NCI-H2081 (cell line): ENCODE data around the gene SLC40A1.

Experiments
- DNase-seq, 2 experiments: peaks; one replicate each; lab custom pipeline; 2025; lab: John Stamatoyannopoulos, UW

The SLC40A1 gene

GRCh38 chr2:189540551-189540950, 40.0 kb downstream of the SLC40A1 start:
- no peak for DNase-seq

DNA sequence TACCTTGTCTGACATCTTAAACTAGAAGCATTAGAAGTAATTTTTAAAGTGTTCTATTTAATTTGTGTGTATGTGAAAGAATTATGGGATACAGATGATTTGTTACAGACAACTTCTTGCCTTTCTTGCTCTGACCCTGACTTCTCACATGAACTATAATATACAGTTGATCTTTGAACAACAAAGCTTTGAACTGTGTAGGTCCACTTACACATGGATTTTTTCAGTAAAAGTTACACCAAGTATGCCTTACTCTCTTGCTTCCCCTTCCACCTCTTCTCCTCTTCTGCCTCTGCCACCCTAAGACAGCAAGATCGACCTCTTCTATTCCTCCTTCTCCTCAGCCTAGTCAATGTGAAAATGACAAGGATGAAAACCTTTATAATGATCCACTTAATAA, 42.2 kb downstream of the SLC40A1 start:
- DNase-seq, result no peak

- no peak for DNase-seq
Measured at GRCh38 chr2:189536830-189537229, 43.8 kb downstream of the SLC40A1 start.

- DNase-seq, result no peak
Measured at GRCh38 chr2:189534854-189535832, 45.4 kb downstream of the SLC40A1 start.

- no peak for DNase-seq
Measured at GRCh38 chr2:189533288-189534035, 47.1 kb downstream of the SLC40A1 start.

GRCh38 chr2:189530965-189531637, 49.5 kb downstream of the SLC40A1 start:
- no peak for DNase-seq

- DNase-seq, result no peak
Measured at GRCh38 chr2:189528617-189529016, 52.0 kb downstream of the SLC40A1 start.

GRCh38 chr2:189527812-189528592, 52.6 kb downstream of the SLC40A1 start:
- no peak for DNase-seq

DNA sequence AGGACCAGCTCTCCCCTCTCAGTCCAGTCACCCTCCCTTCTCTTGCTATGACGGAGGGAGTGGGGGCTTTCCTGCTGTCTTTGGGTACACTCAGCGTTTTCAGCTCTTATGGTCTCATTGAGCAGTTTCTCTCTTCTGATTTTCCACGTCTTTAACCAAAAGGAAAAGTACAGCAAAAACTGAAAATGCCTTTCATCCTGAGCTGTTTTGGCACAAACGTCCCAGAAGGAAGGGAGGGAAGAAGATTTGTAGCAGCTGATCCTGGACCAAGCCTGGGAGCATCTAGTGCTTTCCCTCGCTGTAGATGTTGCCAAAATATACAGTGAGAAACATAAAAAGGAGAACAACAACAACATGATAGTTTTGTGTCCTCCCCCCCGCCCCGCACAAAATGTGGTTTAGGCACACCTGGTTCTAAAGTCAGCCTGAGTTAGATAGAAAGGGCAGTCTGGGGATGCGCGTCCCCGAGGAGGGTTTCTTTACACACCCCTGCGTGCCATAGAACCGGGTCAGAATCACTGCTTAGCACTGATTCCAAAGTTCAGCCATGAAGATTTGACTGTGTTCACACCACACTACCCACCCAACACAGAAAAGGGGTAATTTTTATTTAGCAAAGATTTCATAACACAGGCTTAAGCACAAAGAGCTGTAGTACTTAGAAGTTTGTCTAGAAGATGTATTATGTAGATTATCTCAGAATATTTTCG, 53.4 kb downstream of the SLC40A1 start:
- no peak for DNase-seq

GRCh38 chr2:189526241-189526640, 54.3 kb downstream of the SLC40A1 start:
- DNase-seq, result no peak

DNA sequence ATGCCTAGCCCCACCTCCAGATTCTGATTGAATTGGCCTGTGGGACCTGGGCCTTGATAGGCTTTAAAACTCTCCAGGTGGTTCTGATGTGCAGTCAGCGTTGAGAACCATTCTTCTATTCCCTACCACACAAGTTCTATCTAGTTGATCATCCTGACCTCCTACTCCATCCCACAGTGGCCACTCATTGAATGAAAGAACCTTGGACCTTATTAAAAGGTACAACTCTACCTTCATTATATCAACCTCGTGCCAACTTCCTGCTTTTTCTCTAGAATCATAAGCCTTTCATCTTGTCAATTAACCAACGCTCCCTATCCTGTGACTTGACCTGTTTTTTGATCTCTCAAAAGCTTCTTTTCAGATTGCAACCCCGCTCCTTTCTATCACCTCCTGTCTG, 55.8 kb downstream of the SLC40A1 start:
- DNase-seq, result no peak

DNA sequence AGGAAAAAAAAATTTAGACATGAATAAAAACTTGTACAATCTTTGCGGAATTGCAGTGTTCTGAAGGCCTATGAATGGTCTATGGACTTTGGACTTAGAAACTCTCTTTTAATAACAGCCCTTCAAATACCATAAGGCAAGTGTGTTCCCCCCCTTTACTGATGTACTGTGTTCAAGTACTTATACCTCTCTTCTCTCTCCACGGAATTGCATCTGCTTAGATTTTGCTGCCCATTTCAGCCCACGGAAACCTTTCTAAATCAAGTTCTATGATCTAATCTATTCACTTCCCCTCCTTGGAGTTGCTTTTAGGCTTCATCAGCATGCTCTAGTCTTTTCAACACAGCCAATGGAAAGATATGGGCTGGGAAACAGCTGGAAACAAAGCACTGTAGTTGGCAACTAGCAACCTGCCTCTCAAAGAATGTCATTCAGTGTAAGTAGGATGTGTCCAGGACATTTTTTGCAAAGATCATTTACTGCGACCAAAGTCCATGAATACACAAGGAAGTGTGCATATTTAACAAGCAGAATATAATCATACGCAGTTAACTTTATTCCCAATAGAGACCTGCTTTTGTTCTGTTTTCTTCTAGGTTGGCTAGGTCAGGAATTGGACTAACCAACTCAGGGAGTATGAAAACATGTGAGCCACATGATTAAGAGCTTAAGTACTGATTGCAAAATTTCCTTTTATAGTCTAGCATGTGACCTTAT, 58.0 kb downstream of the SLC40A1 start:
- no peak for DNase-seq

GRCh38 chr2:189521699-189522434, 58.7 kb downstream of the SLC40A1 start:
- peak in 1 of 2 experiments; percentile 3 for DNase-seq

GRCh38 chr2:189519631-189520387, 60.8 kb downstream of the SLC40A1 start:
- no peak for DNase-seq

GRCh38 chr2:189517847-189518535, 62.6 kb downstream of the SLC40A1 start:
- DNase-seq, result no peak

GRCh38 chr2:189516546-189516945, 64.0 kb downstream of the SLC40A1 start:
- DNase-seq, result no peak

DNA sequence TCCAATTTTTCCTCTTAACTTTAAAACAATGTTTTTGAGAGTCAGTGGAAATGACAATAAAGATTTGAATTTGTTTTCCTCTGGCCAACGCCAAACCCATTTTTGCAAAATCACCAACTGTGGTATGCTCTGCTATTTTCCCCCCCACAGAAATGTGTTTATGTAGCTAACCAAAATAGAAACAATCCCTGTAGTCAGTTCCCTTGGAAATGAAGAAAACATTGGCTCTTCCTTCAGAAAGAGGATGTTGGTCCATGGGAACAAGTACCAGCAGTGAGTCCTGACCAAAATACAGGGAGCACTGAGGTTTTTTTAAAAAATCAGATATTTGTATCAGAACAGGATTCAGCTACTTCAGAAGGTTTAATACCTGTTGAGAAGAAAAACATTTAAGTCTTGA, 65.3 kb downstream of the SLC40A1 start:
- DNase-seq, result no peak

- DNase-seq, result no peak
Measured at GRCh38 chr2:189514104-189514503, 66.5 kb downstream of the SLC40A1 start.
